ENCODE data around the gene ABITRAM.

ABITRAM gene

GRCh38 chr9:108905494-108905893 lies 28.7 kb upstream of the ABITRAM start:
- Histone ChIP-seq H3K27me3 (ENCODE audit: insufficient read depth, low read length, poor library complexity, severe bottlenecking) (no peaks in the 10 kb centered on the region), H3K4me2 (ENCODE audit: low read depth, low read length, poor library complexity, severe bottlenecking) (no peak overlapping the region)

GRCh38 chr9:108910402-108910801 lies 23.8 kb upstream of the ABITRAM start:
- no peaks in the 10 kb centered on the region for H4K20me1 ChIP-seq (ENCODE audit: insufficient read depth, low read length, poor library complexity, severe bottlenecking)
- H3F3A ChIP-seq (ENCODE audit: low read depth), result no peaks in the 10 kb centered on the region
- no peaks in the 10 kb centered on the region for H3K79me2 ChIP-seq (ENCODE audit: insufficient read depth, low read length)
- no peaks in the 10 kb centered on the region for H3K4me1 ChIP-seq (ENCODE audit: insufficient read depth, low read length, poor library complexity, severe bottlenecking)
- no peak overlapping the region for H3K4me3 ChIP-seq (ENCODE audit: low read length, poor library complexity, severe bottlenecking)
- no peak for TF ChIP-seq CTCF (conservative IDR thresholded peaks at IDR 0.05; ENCODE audit: low read length)
- no peak for TF ChIP-seq EZH2phosphoT487 (IDR thresholded peaks at IDR 0.05; ENCODE audit: borderline replicate concordance)
- no peaks in the 10 kb centered on the region for H3K9me2 ChIP-seq (replicated peaks; ENCODE audit: low read depth, low read length)
- H3K9ac ChIP-seq (ENCODE audit: low read depth, low read length, poor library complexity, severe bottlenecking), result no peak overlapping the region
- peaks cover 60% of the 10 kb centered on the region for H3K36me3 ChIP-seq (ENCODE audit: insufficient read depth, low read length)
- H3K4me2 ChIP-seq (ENCODE audit: low read depth, low read length, poor library complexity, severe bottlenecking), result no peak overlapping the region
- H3K9me3 ChIP-seq (ENCODE audit: insufficient read depth, low read depth, low read length), result no peaks in the 10 kb centered on the region
- no peaks in the 10 kb centered on the region for H3K27me3 ChIP-seq (ENCODE audit: insufficient read depth, low read length, poor library complexity, severe bottlenecking)
- H2AFZ ChIP-seq (ENCODE audit: low read length), result no peak overlapping the region

More at GRCh38 chr9:108905494-108905893, 28.7 kb upstream of the ABITRAM start:
- no peaks in the 10 kb centered on the region for H3F3A ChIP-seq (ENCODE audit: low read depth)
- no peak for TF ChIP-seq CTCF (conservative IDR thresholded peaks at IDR 0.05; ENCODE audit: low read length)
- TF ChIP-seq EZH2phosphoT487 (IDR thresholded peaks at IDR 0.05; ENCODE audit: borderline replicate concordance), result no peak
- no peak overlapping the region for H2AFZ ChIP-seq (ENCODE audit: low read length)
- no peak overlapping the region for H3K9ac ChIP-seq (ENCODE audit: low read depth, low read length, poor library complexity, severe bottlenecking)
- no peaks in the 10 kb centered on the region for H4K20me1 ChIP-seq (ENCODE audit: insufficient read depth, low read length, poor library complexity, severe bottlenecking)
- H3K4me1 ChIP-seq (ENCODE audit: insufficient read depth, low read length, poor library complexity, severe bottlenecking), result no peaks in the 10 kb centered on the region
- no peak overlapping the region for H3K4me3 ChIP-seq (ENCODE audit: low read length, poor library complexity, severe bottlenecking)
- no peaks in the 10 kb centered on the region for H3K9me3 ChIP-seq (ENCODE audit: insufficient read depth, low read depth, low read length)
- no peaks in the 10 kb centered on the region for H3K79me2 ChIP-seq (ENCODE audit: insufficient read depth, low read length)
- peaks cover 70% of the 10 kb centered on the region; the same call in 1 of the 2 replicates for H3K36me3 ChIP-seq (ENCODE audit: insufficient read depth, low read length)
- H3K9me2 ChIP-seq (replicated peaks; ENCODE audit: low read depth, low read length), result no peaks in the 10 kb centered on the region

GRCh38 chr9:108910914-108911313 lies 23.3 kb upstream of the ABITRAM start:
- Histone ChIP-seq H3K36me3 (ENCODE audit: insufficient read depth, low read length) (peaks cover 61% of the 10 kb centered on the region), H3K9me3 (ENCODE audit: insufficient read depth, low read depth, low read length) (no peaks in the 10 kb centered on the region), H3K4me1 (ENCODE audit: insufficient read depth, low read length, poor library complexity, severe bottlenecking) (no peaks in the 10 kb centered on the region), H3K4me2 (ENCODE audit: low read depth, low read length, poor library complexity, severe bottlenecking) (no peak overlapping the region), H3K27me3 (ENCODE audit: insufficient read depth, low read length, poor library complexity, severe bottlenecking) (no peaks in the 10 kb centered on the region), H3K79me2 (ENCODE audit: insufficient read depth, low read length) (no peaks in the 10 kb centered on the region), H2AFZ (ENCODE audit: low read length) (no peak overlapping the region), H3K9ac (ENCODE audit: low read depth, low read length, poor library complexity, severe bottlenecking) (no peak overlapping the region), H4K20me1 (ENCODE audit: insufficient read depth, low read length, poor library complexity, severe bottlenecking) (no peaks in the 10 kb centered on the region), H3K4me3 (ENCODE audit: low read length, poor library complexity, severe bottlenecking) (no peak overlapping the region), H3F3A (ENCODE audit: low read depth) (no peaks in the 10 kb centered on the region), H3K9me2 (replicated peaks; ENCODE audit: low read depth, low read length) (no peaks in the 10 kb centered on the region)
- no peak for TF ChIP-seq CTCF (conservative IDR thresholded peaks at IDR 0.05; ENCODE audit: low read length)
- no peak for TF ChIP-seq EZH2phosphoT487 (IDR thresholded peaks at IDR 0.05; ENCODE audit: borderline replicate concordance)

Data from Loucy (cell line).